ENCODE results near the gene LRRC32.

GRCh38 chr11:76623884-76624419 is 46.6 kb downstream of the LRRC32 start:
- TF ChIP-seq POLR2A (IDR thresholded peaks at IDR 0.05; ENCODE audit: low read length) (no peak), GATA1 (IDR thresholded peaks at IDR 0.05; ENCODE audit: low read depth, low read length) (no peak)

Measured in erythroblast (primary cell).